ENCODE results near the gene CDC37L1.

Gene CDC37L1

DNA sequence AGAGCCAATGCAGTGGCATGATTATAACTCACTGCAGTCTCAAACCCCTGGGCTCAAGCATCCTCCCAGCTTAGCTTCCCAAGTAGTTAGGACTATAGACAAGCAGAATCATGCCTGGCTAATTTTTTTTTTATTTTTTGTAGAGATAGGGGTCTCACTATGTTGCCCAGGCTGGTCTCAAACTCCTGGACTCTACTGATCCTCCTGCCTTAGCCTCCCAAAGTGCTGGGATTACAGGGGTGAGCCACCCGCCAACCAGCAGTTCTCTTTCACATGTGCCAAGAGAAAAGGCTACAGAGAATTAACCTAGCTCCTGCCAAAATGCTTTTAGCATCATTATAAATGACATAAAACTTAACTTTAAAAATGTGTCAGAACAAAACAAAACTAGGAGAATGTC lies 53.5 kb downstream of the CDC37L1 start:
- TF ChIP-seq ZFX (IDR thresholded peaks at IDR 0.05; ENCODE audit: borderline replicate concordance): no peak
- no peak for TF ChIP-seq CTCF (IDR thresholded peaks at IDR 0.05)
- no peak overlapping the region for H3K27ac ChIP-seq

- TF ChIP-seq ZFX (IDR thresholded peaks at IDR 0.05; ENCODE audit: borderline replicate concordance) (no peak), CTCF (IDR thresholded peaks at IDR 0.05) (no peak)
- no peak overlapping the region for H3K27ac ChIP-seq
Observed at GRCh38 chr9:4734150-4734549, 54.8 kb downstream of the CDC37L1 start.

GRCh38 chr9:4738866-4739586 lies 59.7 kb downstream of the CDC37L1 start:
- no peak for TF ChIP-seq CTCF (IDR thresholded peaks at IDR 0.05)
- no peak for TF ChIP-seq ZFX (IDR thresholded peaks at IDR 0.05; ENCODE audit: borderline replicate concordance)
- no peak overlapping the region for H3K27ac ChIP-seq

DNA sequence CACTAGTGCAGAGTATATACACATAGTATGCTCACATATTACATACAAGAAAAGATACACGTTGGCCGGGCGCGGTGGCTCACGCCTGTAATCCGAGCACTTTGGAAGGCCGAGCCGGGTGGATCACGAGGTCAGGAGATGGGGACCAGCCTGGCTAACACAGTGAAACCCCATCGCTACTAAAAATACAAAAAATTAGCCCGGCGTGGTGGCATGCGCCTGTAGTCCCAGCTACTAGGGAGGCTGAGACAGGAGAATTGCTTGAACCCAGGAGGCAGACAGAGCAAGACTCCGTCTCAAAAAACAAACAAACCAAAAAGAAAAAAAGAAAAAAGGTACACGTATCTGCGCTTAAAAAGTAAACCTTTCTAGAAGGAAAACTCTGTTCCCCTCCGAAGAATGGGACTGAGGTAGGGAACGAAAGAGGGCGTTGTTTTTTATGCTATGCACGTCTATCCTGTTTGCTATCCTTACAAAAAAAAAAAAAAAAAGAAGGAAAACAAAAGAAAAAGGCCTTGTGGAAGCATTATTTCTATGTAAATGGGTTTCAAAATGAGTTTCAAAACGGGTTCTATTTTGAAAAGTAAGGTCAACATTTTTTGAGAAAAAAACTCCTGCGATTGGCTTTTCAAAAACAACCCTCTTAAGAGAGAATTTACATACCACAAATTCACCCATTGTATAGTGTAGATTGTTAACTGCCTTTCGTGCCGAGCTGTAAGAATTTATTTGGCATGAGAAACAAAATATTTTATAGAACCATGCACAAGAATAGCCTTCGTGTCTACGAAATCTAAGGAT lies 60.4 kb downstream of the CDC37L1 start:
- H3K27ac ChIP-seq: peak overlapping the region; percentile 55
- TF ChIP-seq ZFX (IDR thresholded peaks at IDR 0.05; ENCODE audit: borderline replicate concordance) (no peak), CTCF (IDR thresholded peaks at IDR 0.05) (0 out of 2 replicates have a peak, but pooled peaks have one; percentile 9)

- H3K27ac ChIP-seq: peak overlapping the region; percentile 55
- TF ChIP-seq CTCF (IDR thresholded peaks at IDR 0.05) (no peak), ZFX (IDR thresholded peaks at IDR 0.05; ENCODE audit: borderline replicate concordance) (no peak)
Observed at GRCh38 chr9:4740388-4740637, 60.9 kb downstream of the CDC37L1 start.

- peak within 1 kb of the TSS; percentile 55 for H3K27ac ChIP-seq
- TF ChIP-seq CTCF (IDR thresholded peaks at IDR 0.05) (peak; percentile 39), ZFX (IDR thresholded peaks at IDR 0.05; ENCODE audit: borderline replicate concordance) (no peak)
Observed at GRCh38 chr9:4740638-4741364, 61.4 kb downstream of the CDC37L1 start, which contains the start of gene AK3. TSS of gene AK3 (minus strand) at chr9:4741202. CDS start at chr9:4741087, 115 bp downstream.
